Endothelial cell of umbilical vein (primary cell): Measurements from ENCODE around the gene BNC2. TPM values are rescaled to one million over a fixed set of nuclear protein-coding genes. Genes with fewer than 3 reads are reported as not detected.

ENCODE experiments used
- BruUV-seq: library from RNA; stranded (reverse); fragments of 400-500 nt; replicated peaks from 2 replicates; lab custom pipeline; 2021; lab: Mats Ljungman, UMichigan
- CTCF ChIA-PET: fragments of 300-600, 350-600 bp; sonication (Branson Sonifier 250); formaldehyde crosslinking; loops from one replicate; lab custom pipeline; 2021; ENCODE audit warnings: antibody characterized with exemption, inconsistent platforms; lab: Charles Lee
- POLR2A ChIA-PET: fragments of 300-600, 350-600 bp; sonication (Branson Sonifier 250); formaldehyde crosslinking; loops from one replicate; lab custom pipeline; 2021; ENCODE audit warnings: antibody characterized with exemption, inconsistent platforms; lab: Charles Lee
- DNase-seq: peaks from one replicate; pipeline ENCODE4 v3.0.0-alpha.2; 2011; ENCODE audit warnings: low read depth, low spot score
- FAIRE-seq: peaks from 2 replicates; lab custom pipeline; 2011; peaks lifted over from hg19 to GRCh38; lab: Jason Lieb, UNC
- H2AFZ ChIP-seq: 2 replicates; pipeline ENCODE4 v1.6.0; 2012; ENCODE audit warnings: low read depth, low read length, control low read depth, inconsistent platforms
- H3K27ac ChIP-seq: 2 replicates; pipeline ENCODE4 v1.5.1; 2011; ENCODE audit warnings: low read depth, mild to moderate bottlenecking, control low read depth, low read length, moderate library complexity; ENCODE audit not compliant: insufficient read depth
- H3K27me3 ChIP-seq, 2 experiments: 2 replicates each; pipeline versions ENCODE4 v1.6.0 to v1.6.1; 2011; ENCODE audit warnings: low read length in 2 of 2, mixed read lengths in 1 of 2; ENCODE audit not compliant: control insufficient read depth in 2 of 2, insufficient read depth in 2 of 2
- H3K36me3 ChIP-seq, 2 experiments: 2 replicates in 1 of 2; 3 replicates in 1 of 2; pipeline ENCODE4 v1.5.1; 2011; ENCODE audit warnings: low read length in 2 of 2, mild to moderate bottlenecking in 1 of 2, moderate library complexity in 1 of 2; ENCODE audit not compliant: control insufficient read depth in 2 of 2, insufficient read depth in 2 of 2; ENCODE audit errors: extremely low read depth in 1 of 2
- H3K4me1 ChIP-seq: 3 replicates; pipeline ENCODE4 v1.5.1; 2011; ENCODE audit warnings: mild to moderate bottlenecking, low read length; ENCODE audit not compliant: control insufficient read depth, insufficient read depth; ENCODE audit errors: extremely low read depth
- H3K4me2 ChIP-seq: 2 replicates; pipeline ENCODE4 v1.6.1; 2011; ENCODE audit warnings: low read length, control low read depth, mixed read lengths; ENCODE audit not compliant: insufficient read depth
- H3K4me3 ChIP-seq, 3 experiments: fragments of 200-600 bp in 1 of 3; sonication (generic), shearing (Covaris generic) in 1 of 3; replicated peaks in 1 of 3; 2 replicates each; pipeline ENCODE4 v1.5.1; 2011 to 2016; ENCODE audit warnings: control low read depth in 3 of 3, low read length in 3 of 3, mild to moderate bottlenecking in 2 of 3, inconsistent platforms in 1 of 3, low read depth in 1 of 3, moderate library complexity in 1 of 3; ENCODE audit not compliant: insufficient read depth in 1 of 3
- H3K79me2 ChIP-seq: 2 replicates; pipeline ENCODE4 v1.6.0; 2012; ENCODE audit warnings: low read length, inconsistent platforms; ENCODE audit not compliant: control insufficient read depth, insufficient read depth
- H3K9ac ChIP-seq: replicated peaks from 2 replicates; pipeline ENCODE3; 2011; ENCODE audit warnings: low read length, control low read depth; ENCODE audit not compliant: insufficient read depth; ENCODE audit errors: extremely low read depth
- H3K9me1 ChIP-seq: replicated peaks from 3 replicates; pipeline ENCODE4 v1.6.0; 2011; ENCODE audit warnings: mild to moderate bottlenecking, low read length; ENCODE audit not compliant: control insufficient read depth, insufficient read depth; ENCODE audit errors: extremely low read depth
- H3K9me3 ChIP-seq: replicated peaks from 2 replicates; pipeline ENCODE4 v1.5.1; 2012; ENCODE audit warnings: low read length, inconsistent platforms; ENCODE audit not compliant: control insufficient read depth, insufficient read depth
- H4K20me1 ChIP-seq: replicated peaks from 2 replicates; pipeline ENCODE3; 2011; ENCODE audit warnings: mild to moderate bottlenecking, low read length; ENCODE audit not compliant: control insufficient read depth, insufficient read depth; ENCODE audit errors: extremely low read depth
- CTCF ChIP-seq, 2 donors: IDR thresholded peaks; 1 replicate in 1 of 2; 2 replicates in 1 of 2; pipeline ENCODE4 v1.5.1; 2011; ENCODE audit warnings: low read length in 2 of 2, mild to moderate bottlenecking in 2 of 2, moderate library complexity in 2 of 2, control low read depth in 1 of 2, inconsistent platforms in 1 of 2, low read depth in 1 of 2; ENCODE audit not compliant: insufficient read depth in 1 of 2; ENCODE audit errors: extremely low read depth in 1 of 2
- FOS ChIP-seq: IDR thresholded peaks from 2 replicates; pipeline ENCODE4 v1.6.1; 2011; ENCODE audit warnings: mild to moderate bottlenecking, low read length, moderate library complexity, borderline replicate concordance; ENCODE audit not compliant: insufficient read depth
- GATA2 ChIP-seq: IDR thresholded peaks from 2 replicates; pipeline ENCODE4 v1.7.0; 2011; ENCODE audit warnings: low read depth, mild to moderate bottlenecking, moderate library complexity, mixed read lengths, low read length; ENCODE audit not compliant: insufficient read length, insufficient read depth
- JUN ChIP-seq: IDR thresholded peaks from 2 replicates; pipeline ENCODE4 v1.6.1; 2011; ENCODE audit warnings: borderline replicate concordance, low read depth; ENCODE audit not compliant: insufficient read length, insufficient read depth
- MAX ChIP-seq: IDR thresholded peaks from 2 replicates; pipeline ENCODE4 v1.6.1; 2011; ENCODE audit not compliant: insufficient read depth, insufficient read length
- MYC ChIP-seq: IDR thresholded peaks from one replicate; pipeline ENCODE4 v1.6.1; 2011; ENCODE audit warnings: mild to moderate bottlenecking, low read depth, low read length
- POLR2A ChIP-seq: IDR thresholded peaks from 2 replicates; pipeline ENCODE4 v1.6.1; 2012; ENCODE audit warnings: low read depth, mild to moderate bottlenecking, control low read depth, low read length
- POLR2AphosphoS5 ChIP-seq: IDR thresholded peaks from 2 replicates; pipeline ENCODE4 v1.6.1; 2012; ENCODE audit warnings: low read depth, mild to moderate bottlenecking, control low read depth, low read length, moderate library complexity; ENCODE audit not compliant: insufficient read depth
- dilution Hi-C: fragments of 300-500 bp; cut with MboI; formaldehyde crosslinking; loops from one replicate; pipeline ENCODE4 v1.15.0; 2019; ENCODE audit warnings: low sequenced_read_pairs; ENCODE audit not compliant: extremely low pct_ligation_motif_present
- intact Hi-C: fragments of 100-400 bp; cut with micrococcal nuclease; formaldehyde crosslinking; loops from one replicate; pipeline ENCODE4 v1.10.0; 2022
- polyA plus RNA-seq, 4 experiments: library from polyadenylated mRNA; depleted of rRNA in 3 of 4; stranded (reverse) in 3 of 4; unstranded in 1 of 4; fragments of >200 nt; gene quantifications; 2 replicates each; pipeline versions ENCODE4 v1.2.1 to v1.2.3, GENCODE V29; 2011 to 2012; ENCODE audit warnings: missing spikeins in 1 of 4
- total RNA-seq: library from RNA; stranded (reverse); gene quantifications from 2 replicates; pipeline ENCODE4 v1.2.3, GENCODE V29; 2021

BNC2 gene
- total and polyA plus RNA-seq, 2 donors (not counting 3 experiments of a cell fraction or from before 2014, with no cell fraction given), result 12.1 to 34.3 TPM

- H3K4me2 ChIP-seq, result no peak overlapping the region
- ChIA-PET CTCF (interaction anchor here (0.8 to 1.5 kb wide), 2 partner anchors 12 to 199 kb away, joined by 3 to 5 read pairs; no protein-coding TSS in a partner anchor), POLR2A (interaction anchor here (0.7 kb wide), 1 partner anchor 12 kb away, joined by 3 read pairs; no protein-coding TSS in a partner anchor)
- dilution Hi-C loops (no loop called here), intact Hi-C loops (loop anchor here (2.0 to 5.0 kb wide), 3 partner anchors 17 to 335 kb away; no protein-coding TSS in a partner anchor)
- no peak overlapping the region for H3K9ac ChIP-seq
- DNase-seq, result no peak
- no peaks in the 10 kb centered on the region for H4K20me1 ChIP-seq
- H3K27ac ChIP-seq, result no peak overlapping the region
- peaks cover 42% of the 10 kb centered on the region for H3K4me1 ChIP-seq
- H3K27me3 ChIP-seq, result no peaks in the 10 kb centered on the region
- TF ChIP-seq FOS (no peak), POLR2A (no peak), JUN (no peak), MAX (no peak), MYC (no peak), POLR2AphosphoS5 (no peak), GATA2 (no peak), CTCF (IDR thresholded peaks at IDR 0.05; ENCODE audit: extremely low read depth in 1 of 2, insufficient read depth in 1 of 2, low read depth in 1 of 2, low read length in 2 of 2) (no peak)
- H3K79me2 ChIP-seq, result peaks cover 4% of the 10 kb centered on the region
- H3K4me3 ChIP-seq, result no peak overlapping the region
- no peaks in the 10 kb centered on the region for H3K9me3 ChIP-seq
- H3K36me3 ChIP-seq, result no peaks in the 10 kb centered on the region
- no peaks in the 10 kb centered on the region for H3K9me1 ChIP-seq
- no peak overlapping the region for H2AFZ ChIP-seq
- no TSS peak for BruUV-seq
- no peak for FAIRE-seq
These were observed 342.9 kb downstream of the BNC2 start for GRCh38 chr9:16527573-16527972.
